Cardiac fibroblast (primary cell): ENCODE results near the gene SPAG4.

Source experiments
- DNase-seq, 2 donors: peaks; one replicate each; pipeline versions ENCODE4 v3.0.0 to v3.0.0-alpha.2; 2010; ENCODE audit warnings: low read depth in 2 of 2
- H3K4me3 ChIP-seq, 2 donors: replicated peaks in 1 of 2; 1 replicate in 1 of 2; 2 replicates in 1 of 2; pipeline ENCODE4 v1.5.1; 2011; ENCODE audit warnings: low read depth in 2 of 2, low read length in 2 of 2, mild to moderate bottlenecking in 2 of 2, moderate library complexity in 1 of 2
- CTCF ChIP-seq: IDR thresholded peaks from one replicate; pipeline ENCODE4 v1.5.1; 2011; ENCODE audit warnings: low read depth, mild to moderate bottlenecking, low read length, inconsistent platforms

Gene SPAG4

GRCh38 chr20:35643045-35643444 lies 27.4 kb downstream of the SPAG4 start:
- DNase-seq: no peak
- H3K4me3 ChIP-seq: no peak overlapping the region
- no peak for TF ChIP-seq CTCF

GRCh38 chr20:35644806-35645205 lies 29.2 kb downstream of the SPAG4 start:
- no peak for TF ChIP-seq CTCF
- no peak overlapping the region for H3K4me3 ChIP-seq
- no peak for DNase-seq

- DNase-seq: peak; percentile 24 to 70
- no peak overlapping the region for H3K4me3 ChIP-seq
- TF ChIP-seq CTCF: no peak
These were observed 33.2 kb downstream of the SPAG4 start for GRCh38 chr20:35648836-35649235.

- no peak for DNase-seq
- H3K4me3 ChIP-seq: no peak overlapping the region
- no peak for TF ChIP-seq CTCF
These were observed 35.0 kb downstream of the SPAG4 start for GRCh38 chr20:35650632-35651031.

- no peak for TF ChIP-seq CTCF
- no peak overlapping the region for H3K4me3 ChIP-seq
- no peak for DNase-seq
These were observed 36.3 kb downstream of the SPAG4 start for GRCh38 chr20:35651958-35652357.

GRCh38 chr20:35652641-35653429 lies 37.2 kb downstream of the SPAG4 start:
- H3K4me3 ChIP-seq: no peak overlapping the region
- no peak for TF ChIP-seq CTCF
- no peak for DNase-seq

- H3K4me3 ChIP-seq: no peak overlapping the region
- DNase-seq: no peak
- TF ChIP-seq CTCF: no peak
These were observed 37.8 kb downstream of the SPAG4 start for GRCh38 chr20:35653430-35653734.
